ENCODE data around the gene IL36B.

The IL36B gene

DNA sequence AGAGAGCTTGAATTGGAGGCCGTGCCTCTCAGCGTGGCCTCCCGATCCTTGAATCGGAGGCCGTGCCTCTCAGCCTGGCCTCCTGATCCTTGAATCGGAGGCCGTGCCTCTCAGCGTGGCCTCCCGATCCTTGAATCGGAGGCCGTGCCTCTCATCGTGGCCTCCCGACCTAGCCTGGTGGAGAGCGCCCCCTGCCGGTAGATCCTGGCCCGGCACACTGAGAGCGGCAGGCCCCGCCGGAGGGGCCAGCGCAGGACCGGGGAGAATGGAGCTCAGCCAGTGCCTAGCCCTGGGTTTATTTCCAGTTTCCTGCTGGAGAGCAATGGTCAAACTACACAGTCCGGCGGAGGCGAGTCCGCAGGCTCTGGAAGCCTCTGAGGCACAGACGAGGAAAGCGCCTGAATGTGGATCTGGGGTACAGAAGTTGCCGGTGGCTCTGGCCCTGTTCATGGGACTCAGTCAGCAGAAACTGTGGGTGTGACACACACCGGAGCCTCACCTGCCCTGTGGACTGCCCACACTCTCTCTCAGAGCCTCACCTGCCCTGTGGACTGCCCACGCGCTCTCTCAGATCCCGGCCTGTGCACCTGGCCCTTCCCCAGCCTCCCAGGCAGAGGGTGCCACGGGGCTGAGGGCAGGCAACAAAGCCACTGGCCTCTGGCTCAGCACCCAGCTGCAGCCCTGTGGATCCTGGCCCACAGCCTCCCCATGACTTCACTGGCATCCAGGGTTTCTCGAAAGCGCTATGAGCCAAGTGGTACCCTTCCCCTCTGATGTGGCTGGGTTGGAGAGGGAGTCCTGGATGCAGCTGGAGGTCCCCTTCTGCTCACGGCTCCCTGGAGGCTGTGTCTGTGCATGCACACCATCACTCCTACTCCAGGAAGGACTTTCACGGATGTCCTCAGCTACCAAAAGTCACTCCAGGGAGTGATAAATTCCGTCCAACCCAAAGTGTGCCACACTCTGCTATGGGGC is 1.5 kb downstream of the IL36B start:
- DNase-seq, result no peak

DNA sequence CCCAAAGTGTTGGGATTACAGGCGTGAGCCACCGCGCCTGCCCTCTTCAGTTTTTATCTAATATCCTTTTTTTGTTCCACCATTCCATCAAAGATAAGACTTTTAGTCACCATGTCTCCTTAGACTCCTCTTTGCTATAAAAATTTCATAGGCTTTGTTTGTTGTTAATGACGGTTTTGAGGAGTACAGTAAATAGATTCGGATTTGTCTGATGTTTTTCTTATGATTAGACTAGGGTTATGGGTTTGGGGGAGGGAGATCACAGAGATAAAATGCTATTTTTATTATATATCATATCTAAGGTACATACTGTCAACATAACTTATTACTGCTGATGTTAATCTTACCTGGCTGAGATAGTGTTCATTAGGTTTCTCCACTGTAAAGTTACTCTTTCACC is 6.2 kb downstream of the IL36B start:
- no peak for DNase-seq

DNA sequence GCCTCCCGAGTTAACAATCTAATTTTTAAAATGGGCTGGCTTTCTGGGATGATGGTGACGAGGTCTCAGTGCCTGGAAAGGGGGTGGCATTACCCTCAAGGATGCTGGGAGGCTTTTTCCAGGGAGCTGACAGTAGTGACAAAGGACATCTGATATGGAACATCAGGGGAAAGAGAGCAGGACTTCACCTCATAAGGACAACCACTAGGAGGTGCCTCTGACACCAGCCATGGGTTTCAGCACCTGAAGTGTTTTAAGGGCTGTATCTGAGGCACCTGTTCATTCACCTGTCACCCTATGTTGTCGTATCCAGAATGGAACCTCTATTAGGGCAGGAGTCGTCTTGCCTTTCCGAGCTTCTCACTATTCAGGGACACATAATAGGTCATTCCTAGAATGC is 10.8 kb downstream of the IL36B start:
- no peak for DNase-seq

DNA sequence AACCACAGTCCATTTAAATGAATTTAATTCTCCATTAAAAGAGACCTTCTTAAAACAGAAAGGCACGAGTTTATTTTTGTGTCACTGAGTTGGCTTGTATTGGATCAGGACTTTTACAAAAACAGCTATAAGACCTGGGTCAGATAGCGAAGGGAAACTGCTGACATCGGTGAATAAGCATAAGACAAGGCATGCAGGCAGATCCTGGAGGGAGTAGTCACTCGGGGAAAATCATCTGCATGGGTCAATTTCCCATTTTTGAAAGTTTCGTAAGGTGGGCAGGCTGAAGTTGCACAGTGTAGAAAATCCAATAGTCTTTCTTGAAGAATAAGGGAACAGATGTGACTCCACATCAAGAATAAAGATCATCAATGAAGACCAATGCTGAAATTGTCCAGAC is 12.9 kb downstream of the IL36B start:
- DNase-seq, result no peak

DNA sequence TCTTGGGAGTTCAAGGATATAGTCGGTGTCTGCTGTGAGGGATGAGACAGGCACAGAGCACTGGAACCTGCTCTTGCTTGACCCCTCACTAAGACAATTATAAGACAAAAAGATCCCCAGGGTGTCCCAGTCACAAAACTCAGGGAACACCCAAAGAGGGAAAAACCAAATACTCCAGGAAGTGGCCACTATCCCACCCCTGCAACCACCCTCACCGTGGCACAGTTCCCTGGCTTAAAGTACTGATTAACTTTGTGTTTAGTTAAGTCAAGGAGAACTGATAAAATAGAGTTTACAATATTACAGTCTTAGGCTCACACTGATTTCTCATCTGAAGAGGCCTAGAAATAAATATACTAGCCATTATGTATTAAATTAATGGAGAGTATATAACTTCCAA is 13.5 kb downstream of the IL36B start:
- DNase-seq, result no peak

DNA sequence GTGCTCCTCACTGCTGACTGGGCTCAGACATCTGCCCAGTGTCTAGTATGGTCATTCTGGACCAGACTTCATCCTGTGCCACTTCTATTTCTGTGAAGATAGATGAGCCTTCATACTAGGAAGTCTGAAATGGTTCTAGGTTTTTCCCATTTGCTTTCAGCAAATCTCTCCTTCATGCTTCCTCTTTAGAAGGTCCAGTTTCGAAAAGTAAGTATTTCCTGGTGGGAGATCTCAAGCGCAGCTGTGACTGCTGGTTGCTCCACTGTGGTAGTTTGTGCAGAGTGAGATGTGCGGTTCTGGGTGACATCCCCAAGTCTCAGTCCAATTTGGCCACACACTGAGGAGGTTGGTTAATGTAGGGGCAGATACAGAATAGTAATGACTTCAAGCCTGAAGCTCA is 14.4 kb downstream of the IL36B start:
- no peak for DNase-seq

DNA sequence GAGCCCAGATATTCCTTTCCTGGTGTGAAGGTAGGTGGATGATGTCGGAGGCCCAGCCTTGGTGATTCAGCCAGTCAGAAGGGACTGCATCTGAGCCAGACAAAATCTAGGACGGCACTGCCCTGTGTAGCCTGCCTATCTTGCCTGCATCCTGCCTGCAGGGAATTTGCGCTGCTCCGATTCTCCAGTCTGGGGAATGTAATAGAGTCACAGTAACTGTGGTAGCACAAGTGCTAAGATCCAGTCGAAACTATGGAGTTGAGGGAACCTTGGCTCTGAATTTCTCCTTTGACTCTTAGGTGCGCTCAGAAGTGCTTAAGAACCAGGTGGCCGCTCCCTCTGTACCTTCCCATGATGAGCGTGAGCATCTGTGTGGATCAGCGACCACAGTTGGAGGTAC is 15.9 kb downstream of the IL36B start:
- no peak for DNase-seq

DNA sequence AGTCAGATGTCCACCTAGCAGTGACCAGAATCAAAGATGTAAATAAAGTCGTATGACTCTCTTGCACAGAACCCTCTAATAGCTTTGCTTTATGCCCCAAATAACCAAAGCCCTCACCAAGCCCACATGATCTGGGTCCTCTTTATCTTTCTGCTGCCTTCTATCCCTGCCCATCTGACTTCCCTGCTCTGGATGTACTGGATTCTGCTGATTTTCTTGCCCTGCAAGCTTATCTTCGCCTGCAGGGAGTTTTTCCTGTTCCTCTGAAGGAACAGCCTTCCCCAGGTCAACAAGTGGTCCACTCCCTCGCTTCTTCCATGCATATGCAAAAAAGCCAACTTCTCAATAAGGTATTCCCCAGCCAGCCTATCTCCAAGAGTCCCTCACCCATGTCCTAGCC is 18.7 kb downstream of the IL36B start:
- DNase-seq, result no peak

DNA sequence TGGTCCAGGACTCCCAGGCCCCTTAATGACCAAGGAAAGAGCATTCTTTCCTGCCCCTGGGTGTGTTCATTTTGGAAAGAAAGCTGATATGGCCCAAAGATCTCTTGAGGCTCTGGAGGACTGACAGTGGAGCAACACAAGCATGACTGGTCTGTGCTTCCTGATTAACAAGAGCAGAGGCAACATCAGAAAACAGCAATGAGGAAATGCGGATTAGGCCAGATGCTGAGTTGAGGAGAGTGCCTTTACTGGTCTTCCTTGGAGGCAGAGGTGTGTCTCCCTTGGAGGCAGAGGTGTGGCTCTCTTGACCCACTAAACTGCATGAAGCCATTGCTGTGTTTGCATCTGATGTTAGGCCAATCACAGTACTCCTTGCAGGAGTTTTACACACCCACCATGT is 19.9 kb downstream of the IL36B start:
- no peak for DNase-seq

DNA sequence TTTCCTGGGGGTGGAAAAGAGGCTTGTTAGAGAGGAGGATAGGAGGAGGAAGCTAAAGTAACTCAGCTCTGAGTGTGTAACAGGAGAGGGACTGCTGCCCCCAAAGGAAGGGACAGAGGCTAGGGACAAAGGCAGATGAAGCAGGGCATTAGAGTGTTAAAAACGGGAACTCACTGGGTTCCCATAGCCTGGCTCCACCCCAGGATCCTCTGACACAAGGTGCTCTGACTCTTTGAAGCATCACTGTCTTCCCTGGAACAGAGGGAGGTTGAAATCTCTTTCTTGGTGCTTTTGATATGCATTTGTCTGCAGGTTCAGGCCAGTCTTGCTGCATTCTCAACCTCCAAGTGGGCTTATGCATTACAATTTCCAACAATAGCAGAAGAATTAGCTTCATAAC is 24.6 kb downstream of the IL36B start:
- no peak for DNase-seq

DNA sequence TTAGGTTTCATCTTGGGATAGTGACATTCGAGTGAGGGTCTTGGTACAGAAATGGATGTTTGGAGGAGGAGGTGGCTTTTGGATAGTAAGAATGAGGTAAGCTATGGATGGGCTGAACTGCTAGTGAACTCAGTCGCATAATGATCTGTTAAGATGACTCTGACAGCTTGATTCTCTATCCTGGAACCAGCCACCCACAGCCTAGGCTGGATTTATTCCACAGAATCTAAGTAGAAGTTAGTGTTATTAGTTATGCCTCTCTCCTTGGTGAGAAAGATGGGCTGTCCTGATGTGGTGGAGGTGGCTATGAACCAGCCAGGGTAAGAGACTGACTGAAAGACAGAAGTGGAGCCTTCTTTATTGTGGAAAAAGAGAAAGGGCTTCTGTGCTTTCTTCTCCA is 25.0 kb downstream of the IL36B start:
- no peak for DNase-seq

DNA sequence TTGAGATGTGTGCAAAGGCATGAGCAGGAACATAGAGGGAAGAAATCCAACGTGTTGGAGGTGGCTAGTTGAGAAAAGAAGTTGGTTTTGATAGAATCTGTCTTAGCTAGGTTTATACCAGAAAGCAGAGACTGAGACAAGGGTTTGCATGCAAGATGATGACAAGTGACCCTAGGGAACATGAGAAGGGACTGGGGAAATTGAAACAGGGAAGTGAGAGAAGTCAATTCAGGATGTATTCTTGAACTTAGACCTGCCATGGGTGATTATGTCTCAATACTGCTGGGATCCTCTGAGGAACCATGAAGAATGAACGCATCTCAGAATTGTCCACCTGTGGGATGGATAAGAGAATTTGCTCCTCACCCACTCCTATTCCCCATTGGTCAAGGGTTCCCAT is 26.9 kb downstream of the IL36B start:
- DNase-seq, result no peak

DNA sequence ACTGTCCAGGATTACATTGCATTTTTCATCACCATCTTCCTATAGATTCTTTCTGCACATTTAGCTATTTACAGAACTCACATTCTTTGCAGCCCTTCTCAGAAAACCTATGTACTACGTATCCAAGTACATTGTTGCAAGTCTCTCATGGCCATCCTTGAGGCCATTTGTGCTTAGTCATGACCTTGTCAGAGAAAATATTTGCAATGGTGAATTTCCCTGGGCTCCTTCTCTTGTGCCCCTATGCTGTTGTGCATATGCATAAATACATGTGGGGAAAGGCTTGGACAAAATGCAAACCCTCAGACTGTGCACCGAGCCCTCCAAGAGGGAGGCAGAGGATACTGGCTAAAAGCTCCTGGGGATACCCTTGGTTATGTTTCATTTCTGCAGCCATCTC is 27.9 kb downstream of the IL36B start:
- DNase-seq, result no peak

DNA sequence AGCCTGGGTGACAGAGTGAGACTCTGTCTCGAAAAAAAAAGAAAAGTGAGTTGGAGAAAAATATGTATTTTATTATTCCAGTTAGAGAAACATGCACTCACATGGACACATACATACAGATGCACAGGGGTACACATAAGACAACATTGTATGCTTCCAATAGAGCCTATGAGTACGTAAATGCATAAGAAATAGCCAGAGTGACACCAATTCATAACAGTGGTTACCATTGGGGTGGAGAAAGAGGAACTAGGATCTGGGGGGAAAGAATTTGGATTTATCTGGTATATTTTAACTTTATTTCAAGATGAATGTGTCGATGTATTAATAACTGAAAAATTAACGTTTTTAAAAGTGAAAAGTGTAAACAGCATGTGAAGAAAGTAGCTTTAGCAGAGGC is 31.4 kb downstream of the IL36B start:
- no peak for DNase-seq

DNA sequence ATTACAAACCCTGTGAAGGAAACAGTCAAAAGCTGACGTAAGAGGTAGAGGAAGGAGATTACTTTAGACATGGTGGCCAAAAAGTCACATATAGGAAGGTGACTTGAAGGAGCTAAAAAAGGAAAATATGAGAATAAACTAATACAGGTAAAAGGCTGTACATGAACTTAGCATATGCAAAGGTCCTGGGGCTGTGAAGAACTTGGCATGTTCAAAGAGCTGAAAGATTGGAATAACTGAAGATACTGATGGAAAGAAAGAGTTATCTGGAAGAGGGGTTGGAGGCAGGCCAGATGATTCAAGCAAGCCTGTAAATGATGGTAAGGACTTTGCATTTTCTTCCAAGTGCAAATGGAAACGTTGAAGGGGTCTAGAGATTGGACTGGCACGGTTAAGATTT is 34.2 kb downstream of the IL36B start:
- no peak for DNase-seq

DNA sequence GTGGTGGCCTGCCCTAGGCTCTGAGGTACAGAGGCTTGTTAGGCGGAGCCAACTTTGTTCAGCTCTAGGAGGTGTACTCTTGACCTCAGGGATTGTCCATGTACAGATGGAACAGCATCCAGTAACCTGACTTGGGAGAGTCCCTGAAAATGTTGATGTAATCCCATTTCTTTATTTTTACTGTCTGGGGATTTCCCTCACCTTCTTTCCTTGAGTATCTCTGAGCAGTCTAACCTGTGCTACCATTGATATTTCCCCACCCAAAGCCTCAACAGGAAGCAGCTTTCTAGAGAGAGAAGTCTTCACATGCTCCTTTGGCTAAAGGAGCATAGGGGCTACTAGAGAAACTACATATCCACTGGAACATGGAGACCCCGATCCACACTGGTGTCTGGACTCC is 37.0 kb downstream of the IL36B start:
- no peak for DNase-seq

DNA sequence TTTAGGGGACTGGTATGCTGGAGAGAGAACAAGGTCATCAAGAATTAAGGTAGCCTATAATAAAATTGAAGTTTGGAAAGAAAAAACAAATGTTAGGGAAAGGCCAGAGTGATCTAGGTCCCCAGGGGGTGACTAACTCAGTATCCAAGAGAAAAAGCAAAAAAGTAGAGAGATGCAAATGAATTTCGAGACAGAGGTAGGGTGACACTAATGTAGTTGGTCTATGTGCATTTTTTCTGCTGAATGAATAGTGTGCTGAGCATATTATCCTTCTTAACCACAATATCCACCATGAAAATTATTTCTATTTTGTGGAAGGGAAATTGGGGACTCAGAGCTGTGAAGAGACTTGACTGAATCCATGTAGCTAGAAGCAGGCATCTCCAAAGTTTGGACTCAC is 37.6 kb downstream of the IL36B start:
- DNase-seq, result no peak

DNA sequence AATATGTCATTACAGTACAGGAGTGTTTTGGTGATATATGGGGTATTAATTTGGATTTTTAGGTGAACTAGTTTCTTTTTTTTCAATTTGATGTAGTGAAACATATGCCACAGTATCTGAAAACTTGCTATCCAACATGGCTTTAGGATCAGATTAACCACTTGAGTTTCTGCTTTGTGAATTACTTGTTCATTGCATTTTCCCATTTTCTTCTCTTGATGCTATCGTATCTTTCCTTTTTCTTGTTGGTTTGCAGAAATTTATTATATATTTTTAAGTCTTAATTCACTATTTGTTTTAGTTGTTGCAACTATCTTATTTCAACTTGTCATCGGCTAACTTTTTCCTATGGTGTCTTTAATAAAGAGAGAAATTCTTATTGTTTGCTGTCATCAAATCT is 38.6 kb downstream of the IL36B start:
- DNase-seq, result no peak

DNA sequence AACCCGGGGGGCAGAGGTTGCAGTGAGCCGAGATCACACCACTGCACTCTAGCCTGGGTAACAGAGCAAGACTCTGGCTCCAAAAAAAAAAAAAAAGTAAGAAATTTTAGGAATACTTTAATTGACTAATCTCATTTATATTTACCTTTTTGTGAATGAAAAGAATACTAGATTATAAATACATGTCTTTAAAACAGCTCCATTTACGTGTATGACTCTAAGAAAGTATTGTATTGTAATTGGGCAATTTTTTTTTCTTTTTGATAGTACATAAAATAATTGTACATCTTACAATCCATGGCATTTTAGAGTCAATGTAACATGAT is 39.4 kb downstream of the IL36B start:
- no peak for DNase-seq

DNA sequence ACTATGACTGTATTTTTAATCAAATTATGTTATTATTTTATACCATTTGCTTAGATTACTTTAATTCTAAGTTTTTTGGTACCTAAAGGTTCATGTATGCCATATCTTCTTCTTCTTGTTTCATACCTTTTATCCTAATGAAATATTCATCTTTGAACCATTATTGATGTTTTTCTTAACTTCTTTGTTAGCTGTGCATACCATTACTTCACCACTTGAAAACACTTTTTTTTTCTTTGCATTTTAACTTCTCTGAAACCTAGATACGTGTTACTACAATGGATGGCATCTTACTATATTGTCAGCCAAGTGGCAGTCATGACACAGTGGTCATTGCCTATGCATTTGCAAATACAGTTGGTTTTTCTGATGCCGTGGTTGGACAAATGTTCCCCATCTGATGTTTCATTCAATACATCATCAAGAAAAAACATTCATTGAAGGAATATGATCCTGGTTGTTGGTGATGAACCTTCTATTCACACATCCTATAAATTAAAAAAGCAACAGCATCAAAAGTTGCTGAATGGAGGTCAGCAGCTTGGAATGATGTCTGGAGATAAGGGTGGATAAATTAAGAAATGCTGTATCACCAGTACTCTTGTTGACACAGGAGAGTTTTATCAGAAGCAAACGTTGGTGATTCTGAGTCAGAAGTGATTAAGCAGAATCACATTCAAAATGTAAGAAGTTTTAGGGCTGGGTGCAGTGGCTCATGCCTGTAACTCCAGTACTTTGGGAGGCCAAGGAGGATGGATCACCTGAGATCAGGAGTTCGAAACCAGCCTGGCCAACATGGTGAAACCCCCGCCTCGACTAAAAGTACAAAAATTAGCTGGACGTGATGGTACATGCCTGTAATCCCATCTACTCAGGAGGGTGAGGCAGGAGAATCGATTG is 40.0 kb downstream of the IL36B start:
- DNase-seq, result no peak

DNA sequence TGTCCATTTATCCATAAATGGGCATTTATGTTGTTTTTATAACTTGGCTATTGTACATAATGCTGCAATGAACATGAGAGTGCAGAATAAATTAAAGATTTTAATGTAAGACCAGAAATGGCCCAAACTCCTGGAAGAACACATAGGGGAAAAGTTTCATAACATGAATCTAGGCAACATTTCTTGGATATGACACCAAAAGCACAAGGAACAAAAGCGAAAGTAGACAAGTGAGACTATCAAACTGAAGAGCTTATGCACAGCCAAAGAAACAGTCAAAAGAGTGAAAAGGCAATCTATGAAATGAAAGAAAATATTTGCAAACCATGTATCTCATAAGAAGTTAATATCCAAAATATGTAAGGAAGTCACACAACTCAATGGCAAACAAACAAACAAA is 41.6 kb downstream of the IL36B start:
- DNase-seq, result no peak

DNA sequence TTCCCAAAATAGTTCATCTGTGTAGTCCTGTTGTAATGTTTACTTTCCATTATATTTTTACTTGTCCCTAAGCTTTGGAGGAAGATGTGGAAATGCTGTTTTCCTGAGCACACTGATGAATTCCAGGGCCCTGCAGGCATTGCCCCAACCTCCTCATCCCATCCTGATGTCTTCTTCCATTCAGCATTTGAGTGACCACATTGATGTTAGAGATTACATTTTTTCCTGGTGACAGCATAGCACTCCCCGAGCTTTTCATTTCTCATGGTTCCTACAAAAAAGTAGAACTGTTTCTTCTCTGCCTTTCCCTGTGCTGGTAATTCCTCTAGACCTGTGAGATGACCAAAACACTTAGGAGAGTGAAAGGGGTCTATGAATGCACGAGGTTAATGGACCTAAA is 42.6 kb downstream of the IL36B start:
- no peak for DNase-seq

DNA sequence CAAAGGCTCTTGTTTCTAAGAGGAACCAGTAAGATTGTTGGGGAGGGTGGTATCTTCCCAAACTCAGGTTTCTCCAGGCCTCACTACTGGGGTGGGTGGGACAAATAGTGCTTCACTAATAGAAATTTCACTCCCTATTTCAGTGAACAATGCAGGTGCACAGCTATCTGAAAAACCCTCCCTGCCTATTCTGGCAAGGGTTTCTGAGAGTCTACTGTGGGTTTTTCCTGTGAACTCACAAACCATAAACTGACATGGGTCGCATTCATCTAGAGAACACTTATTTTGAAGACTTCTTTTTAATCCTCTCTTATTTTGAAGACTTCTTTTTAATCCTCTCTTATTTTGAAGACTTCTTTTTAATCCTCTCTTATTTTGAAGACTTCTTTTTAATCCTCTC is 43.0 kb downstream of the IL36B start:
- DNase-seq, result no peak

DNA sequence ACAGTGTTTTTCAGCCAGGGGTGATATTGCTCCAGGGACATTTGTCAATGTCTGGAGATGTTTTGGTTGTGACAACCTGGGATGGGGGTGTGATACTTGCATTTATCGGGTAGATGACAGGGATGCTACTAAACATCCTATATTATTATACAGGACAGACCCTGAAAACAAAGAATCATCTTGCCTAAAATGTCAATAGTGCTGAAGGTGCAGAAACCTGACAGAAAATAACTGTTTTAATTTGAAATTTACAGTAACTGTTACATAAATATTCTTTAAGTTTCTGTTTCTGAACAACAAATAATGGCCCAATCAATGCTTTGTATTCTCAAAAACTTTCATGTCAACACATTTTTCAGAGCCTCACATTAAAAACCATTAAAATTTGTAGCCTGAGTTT is 45.4 kb downstream of the IL36B start:
- DNase-seq, result no peak
